ENCODE data around the gene TMEM69.

DNA sequence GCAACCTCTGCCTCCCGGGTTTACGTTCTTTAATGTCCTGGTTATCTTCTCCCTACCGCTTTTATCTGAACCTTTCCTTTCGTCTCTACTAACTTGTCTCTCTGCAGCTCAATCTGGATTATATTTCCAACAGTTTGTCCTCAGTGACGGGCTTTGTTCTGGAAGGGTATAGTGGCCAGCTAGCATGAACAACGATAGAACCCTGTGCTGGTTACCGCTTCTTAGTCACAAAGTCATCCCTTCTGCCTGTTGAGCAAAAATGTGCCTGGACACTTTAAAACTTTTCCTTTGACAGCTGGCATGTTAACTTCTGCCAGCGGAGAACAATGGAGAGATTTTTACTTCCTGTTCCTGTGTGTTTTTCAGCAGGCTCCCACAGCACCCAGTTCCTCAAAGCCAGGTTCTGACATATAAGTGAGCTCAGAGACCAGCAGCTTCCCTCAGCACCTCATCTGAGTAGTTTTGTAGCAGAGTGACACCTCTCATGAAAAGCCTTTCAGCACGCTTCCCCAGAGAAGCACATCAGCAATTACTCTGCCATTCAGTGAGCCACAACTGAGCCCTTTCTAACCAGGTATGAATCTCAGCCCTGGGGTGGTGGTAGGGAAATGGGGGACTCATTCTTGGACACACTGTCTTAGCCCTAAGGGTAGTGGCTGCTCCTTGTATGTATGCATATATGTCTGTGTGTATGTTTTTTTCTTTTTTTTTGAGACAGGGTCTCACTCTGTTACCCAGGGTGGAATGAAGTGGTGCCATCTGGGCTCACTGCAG is 40.5 kb upstream of the TMEM69 start:
- TF ChIP-seq POLR2A (IDR thresholded peaks at IDR 0.05) = no peak
- TF ChIP-seq, protein P1, sequence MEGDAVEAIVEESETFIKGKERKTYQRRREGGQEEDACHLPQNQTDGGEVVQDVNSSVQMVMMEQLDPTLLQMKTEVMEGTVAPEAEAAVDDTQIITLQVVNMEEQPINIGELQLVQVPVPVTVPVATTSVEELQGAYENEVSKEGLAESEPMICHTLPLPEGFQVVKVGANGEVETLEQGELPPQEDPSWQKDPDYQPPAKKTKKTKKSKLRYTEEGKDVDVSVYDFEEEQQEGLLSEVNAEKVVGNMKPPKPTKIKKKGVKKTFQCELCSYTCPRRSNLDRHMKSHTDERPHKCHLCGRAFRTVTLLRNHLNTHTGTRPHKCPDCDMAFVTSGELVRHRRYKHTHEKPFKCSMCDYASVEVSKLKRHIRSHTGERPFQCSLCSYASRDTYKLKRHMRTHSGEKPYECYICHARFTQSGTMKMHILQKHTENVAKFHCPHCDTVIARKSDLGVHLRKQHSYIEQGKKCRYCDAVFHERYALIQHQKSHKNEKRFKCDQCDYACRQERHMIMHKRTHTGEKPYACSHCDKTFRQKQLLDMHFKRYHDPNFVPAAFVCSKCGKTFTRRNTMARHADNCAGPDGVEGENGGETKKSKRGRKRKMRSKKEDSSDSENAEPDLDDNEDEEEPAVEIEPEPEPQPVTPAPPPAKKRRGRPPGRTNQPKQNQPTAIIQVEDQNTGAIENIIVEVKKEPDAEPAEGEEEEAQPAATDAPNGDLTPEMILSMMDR (IDR thresholded peaks at IDR 0.05) = no peak
